Mesothelial cell of epicardium (in vitro differentiated cells): Measurements from ENCODE around the gene SIRPD. TPM values are rescaled to one million over a fixed set of nuclear protein-coding genes. Genes with fewer than 3 reads are reported as not detected.
"Not testable (repeated sequence)": the region's sequence is repeated elsewhere in the genome, so short reads cannot be mapped to it uniquely, and the experiment has no call there.

Experiments
- DNase-seq, 2 experiments: peaks; one replicate each; pipeline ENCODE4 v3.0.0; 2021; ENCODE audit warnings: low spot score in 2 of 2; ENCODE audit not compliant: unreplicated experiment in 2 of 2
- H3K27ac Mint-ChIP-seq: 2 replicates; pipeline ENCODE4 v1.8.0; 2021; ENCODE audit warnings: mixed read lengths
- H3K27me3 Mint-ChIP-seq: 2 replicates; pipeline ENCODE4 v1.8.0; 2021; ENCODE audit warnings: low read depth, mixed read lengths
- H3K36me3 Mint-ChIP-seq: 2 replicates; pipeline ENCODE4 v1.8.0; 2021; ENCODE audit warnings: mixed read lengths
- H3K4me1 Mint-ChIP-seq: 2 replicates; pipeline ENCODE4 v1.8.0; 2021; ENCODE audit warnings: mixed read lengths
- H3K4me3 Mint-ChIP-seq: 2 replicates; pipeline ENCODE4 v1.8.0; 2021; ENCODE audit warnings: mild to moderate bottlenecking, moderate library complexity, mixed read lengths
- H3K9me3 Mint-ChIP-seq: 2 replicates; pipeline ENCODE4 v1.8.0; 2021; ENCODE audit warnings: mixed read lengths
- total RNA-seq: library from RNA; stranded (reverse); gene quantifications from 3 replicates; pipeline ENCODE4 v1.2.1, GENCODE V29; 2021
- TF ChIP-seq, protein P1 (sequence below): fragments of 200-600 bp; sonication (generic); IDR thresholded peaks from one replicate; pipeline ENCODE4 v1.5.0; 2021; ENCODE audit warnings: antibody characterized with exemption; ENCODE audit not compliant: unreplicated experiment

The SIRPD gene
- total RNA-seq, 1 donor from 2014 or later: not detected

DNA sequence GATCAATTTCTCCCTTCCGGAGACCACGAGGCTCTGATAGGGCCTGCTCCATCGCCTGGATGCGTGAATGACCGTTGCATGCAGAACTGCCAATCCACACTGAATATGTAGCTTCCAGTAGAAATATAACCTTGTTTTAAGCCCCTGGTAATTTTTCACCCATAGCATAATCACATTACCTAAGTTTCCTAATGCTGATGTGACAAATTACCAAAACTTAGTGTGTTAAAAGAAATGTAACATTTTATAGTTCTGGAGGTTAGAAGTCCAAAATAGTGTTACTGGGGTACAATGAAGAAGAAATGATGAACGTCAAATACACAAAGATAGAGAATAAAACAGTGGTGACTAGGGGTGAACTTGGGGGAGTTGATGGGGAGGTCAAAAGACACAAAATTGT, 22.0 kb upstream of the SIRPD start:
- no peak for DNase-seq
- H3K36me3 Mint-ChIP-seq: no peaks in the 10 kb centered on the region
- H3K27me3 Mint-ChIP-seq: peaks cover 27% of the 10 kb centered on the region
- no peak overlapping the region for H3K27ac Mint-ChIP-seq
- H3K9me3 Mint-ChIP-seq: no peaks in the 10 kb centered on the region
- no peaks in the 10 kb centered on the region for H3K4me1 Mint-ChIP-seq
- TF ChIP-seq, protein P1, sequence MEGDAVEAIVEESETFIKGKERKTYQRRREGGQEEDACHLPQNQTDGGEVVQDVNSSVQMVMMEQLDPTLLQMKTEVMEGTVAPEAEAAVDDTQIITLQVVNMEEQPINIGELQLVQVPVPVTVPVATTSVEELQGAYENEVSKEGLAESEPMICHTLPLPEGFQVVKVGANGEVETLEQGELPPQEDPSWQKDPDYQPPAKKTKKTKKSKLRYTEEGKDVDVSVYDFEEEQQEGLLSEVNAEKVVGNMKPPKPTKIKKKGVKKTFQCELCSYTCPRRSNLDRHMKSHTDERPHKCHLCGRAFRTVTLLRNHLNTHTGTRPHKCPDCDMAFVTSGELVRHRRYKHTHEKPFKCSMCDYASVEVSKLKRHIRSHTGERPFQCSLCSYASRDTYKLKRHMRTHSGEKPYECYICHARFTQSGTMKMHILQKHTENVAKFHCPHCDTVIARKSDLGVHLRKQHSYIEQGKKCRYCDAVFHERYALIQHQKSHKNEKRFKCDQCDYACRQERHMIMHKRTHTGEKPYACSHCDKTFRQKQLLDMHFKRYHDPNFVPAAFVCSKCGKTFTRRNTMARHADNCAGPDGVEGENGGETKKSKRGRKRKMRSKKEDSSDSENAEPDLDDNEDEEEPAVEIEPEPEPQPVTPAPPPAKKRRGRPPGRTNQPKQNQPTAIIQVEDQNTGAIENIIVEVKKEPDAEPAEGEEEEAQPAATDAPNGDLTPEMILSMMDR: no peak
- no peak overlapping the region for H3K4me3 Mint-ChIP-seq

DNA sequence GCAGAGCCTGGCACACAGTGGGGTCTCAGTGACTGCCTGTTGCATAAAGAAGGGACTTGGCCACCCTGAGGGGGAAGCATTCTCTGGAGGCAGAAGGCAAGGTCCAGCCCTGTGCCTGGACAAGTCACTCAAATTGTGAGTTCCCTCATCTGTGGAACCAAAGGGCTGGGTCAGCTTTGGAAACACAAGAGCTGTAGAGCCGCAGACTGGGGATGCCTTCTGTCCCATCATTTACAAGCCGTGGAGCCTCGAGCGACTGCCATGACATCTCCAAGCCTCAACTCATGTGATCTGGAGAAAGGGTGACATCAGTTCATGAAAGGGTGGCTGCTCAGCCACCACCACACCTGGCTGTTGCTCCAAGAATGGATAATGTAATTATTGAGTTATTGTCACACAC, 20.4 kb upstream of the SIRPD start:
- DNase-seq: no peak
- H3K4me3 Mint-ChIP-seq: no peak overlapping the region
- TF ChIP-seq, protein P1: no peak
- no peaks in the 10 kb centered on the region for H3K9me3 Mint-ChIP-seq
- no peak overlapping the region for H3K27ac Mint-ChIP-seq
- H3K4me1 Mint-ChIP-seq: no peaks in the 10 kb centered on the region
- H3K27me3 Mint-ChIP-seq: peaks cover 27% of the 10 kb centered on the region
- H3K36me3 Mint-ChIP-seq: no peaks in the 10 kb centered on the region

GRCh38 chr20:1577313-1577712, 19.8 kb upstream of the SIRPD start:
- H3K36me3 Mint-ChIP-seq, H3K9me3 Mint-ChIP-seq, H3K4me3 Mint-ChIP-seq, H3K27ac Mint-ChIP-seq, H3K4me1 Mint-ChIP-seq, DNase-seq: not testable (repeated sequence)
- peaks cover 27% of the 10 kb centered on the region for H3K27me3 Mint-ChIP-seq

- TF ChIP-seq, protein P1: no peak
- Mint-ChIP-seq H3K27me3 (peaks cover 27% of the 10 kb centered on the region), H3K36me3 (no peaks in the 10 kb centered on the region), H3K27ac (no peak overlapping the region), H3K4me1 (no peaks in the 10 kb centered on the region), H3K9me3 (no peaks in the 10 kb centered on the region), H3K4me3 (no peak overlapping the region)
- no peak for DNase-seq
Measured at GRCh38 chr20:1576641-1577040, 19.1 kb upstream of the SIRPD start.

DNA sequence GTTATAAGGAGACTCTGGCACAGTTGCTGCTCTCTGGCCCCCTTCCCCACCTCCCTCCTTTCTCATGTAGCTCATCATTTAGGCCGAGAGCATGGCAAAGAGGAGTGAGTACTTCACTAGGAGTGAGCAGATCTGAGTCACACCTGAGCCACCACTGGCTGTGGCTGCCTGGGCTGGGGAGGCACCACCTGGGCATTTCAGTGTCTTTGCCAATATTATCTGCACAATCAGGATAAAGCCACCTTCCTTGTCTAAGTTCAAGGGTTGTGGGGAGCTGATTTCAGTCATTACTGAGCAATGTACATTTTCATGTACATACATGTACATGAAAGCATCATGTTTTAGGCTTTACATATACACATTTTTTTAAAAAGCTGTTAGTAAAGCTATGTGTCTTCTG, 18.5 kb upstream of the SIRPD start:
- not testable (repeated sequence) for H3K27ac Mint-ChIP-seq, H3K36me3 Mint-ChIP-seq, H3K4me1 Mint-ChIP-seq, DNase-seq, H3K4me3 Mint-ChIP-seq, H3K9me3 Mint-ChIP-seq
- peaks cover 27% of the 10 kb centered on the region for H3K27me3 Mint-ChIP-seq

- peaks cover 19% of the 10 kb centered on the region for H3K27me3 Mint-ChIP-seq
- H3K4me3 Mint-ChIP-seq, H3K27ac Mint-ChIP-seq, H3K36me3 Mint-ChIP-seq, DNase-seq, H3K4me1 Mint-ChIP-seq, H3K9me3 Mint-ChIP-seq: not testable (repeated sequence)
Measured at GRCh38 chr20:1571583-1571982, 14.1 kb upstream of the SIRPD start.

GRCh38 chr20:1569415-1569881, 11.9 kb upstream of the SIRPD start:
- no peaks in the 10 kb centered on the region for H3K4me1 Mint-ChIP-seq
- H3K27me3 Mint-ChIP-seq: peaks cover 28% of the 10 kb centered on the region
- TF ChIP-seq, protein P1: no peak
- H3K27ac Mint-ChIP-seq: no peak overlapping the region
- no peaks in the 10 kb centered on the region for H3K9me3 Mint-ChIP-seq
- no peak overlapping the region for H3K4me3 Mint-ChIP-seq
- no peaks in the 10 kb centered on the region for H3K36me3 Mint-ChIP-seq
- DNase-seq: no peak
